Measurements from ENCODE around the gene HS6ST3. TPM values are rescaled to one million over a fixed set of nuclear protein-coding genes. Genes with fewer than 3 reads are reported as not detected.

HS6ST3 gene
- total RNA-seq, 1 experiment from 2014 or later = 1.2 TPM

- POLR2A ChIA-PET = no interaction called here
- Mint-ChIP-seq H3K4me1 (no peaks in the 10 kb centered on the region), H3K9me3 (no peaks in the 10 kb centered on the region), H3K36me3 (peaks cover under 1% of the 10 kb centered on the region; the same call in 1 of the 2 replicates), H3K4me3 (no peak overlapping the region), H3K27me3 (ENCODE audit: low read depth) (no peaks in the 10 kb centered on the region), H3K27ac (no peak overlapping the region)
- TF ChIP-seq SMAD3 (CRISPR knock-in tag; IDR thresholded peaks at IDR 0.05; ENCODE audit: borderline replicate concordance) (no peak), FOXP4 (CRISPR knock-in tag; IDR thresholded peaks at IDR 0.05) (no peak)
- no peak for ATAC-seq
- DNase-seq (ENCODE audit: low spot score) = no peak
- CTCF ChIA-PET = no interaction called here
Observed at GRCh38 chr13:96191367-96191766, 101.5 kb downstream of the HS6ST3 start.

GRCh38 chr13:96193728-96194310, 103.9 kb downstream of the HS6ST3 start:
- H3K4me3 Mint-ChIP-seq = no peak overlapping the region
- ATAC-seq (no peak), DNase-seq (ENCODE audit: low spot score) (no peak)
- TF ChIP-seq NFE2L1 (CRISPR knock-in tag; IDR thresholded peaks at IDR 0.05) = no peak
- H3K27ac Mint-ChIP-seq = no peak overlapping the region
- H3K9me3 Mint-ChIP-seq = peaks cover 18% of the 10 kb centered on the region
- CTCF ChIA-PET = no interaction called here
- POLR2A ChIA-PET = no interaction called here
- H3K36me3 Mint-ChIP-seq = peaks cover 20% of the 10 kb centered on the region
- no peaks in the 10 kb centered on the region for H3K27me3 Mint-ChIP-seq (ENCODE audit: low read depth)
- no peaks in the 10 kb centered on the region for H3K4me1 Mint-ChIP-seq

GRCh38 chr13:96198038-96198437, 108.1 kb downstream of the HS6ST3 start:
- CTCF ChIA-PET = no interaction called here
- H3K27me3 Mint-ChIP-seq (ENCODE audit: low read depth) = no peaks in the 10 kb centered on the region

GRCh38 chr13:96199315-96199714, 109.4 kb downstream of the HS6ST3 start:
- Mint-ChIP-seq H3K27ac (no peak overlapping the region), H3K4me1 (no peaks in the 10 kb centered on the region), H3K9me3 (peaks cover 26% of the 10 kb centered on the region), H3K4me3 (no peak overlapping the region), H3K36me3 (peaks cover 21% of the 10 kb centered on the region), H3K27me3 (ENCODE audit: low read depth) (no peaks in the 10 kb centered on the region)
- ATAC-seq (no peak), DNase-seq (ENCODE audit: low spot score) (no peak)
- CTCF ChIA-PET = no interaction called here
- POLR2A ChIA-PET = no interaction called here
- no peak for TF ChIP-seq AFF4 (CRISPR knock-in tag; IDR thresholded peaks at IDR 0.05; ENCODE audit: borderline replicate concordance)
- no peak for TF ChIP-seq ZNF532 (CRISPR knock-in tag; IDR thresholded peaks at IDR 0.05; ENCODE audit: borderline replicate concordance)
- no peak for TF ChIP-seq ARID4B (CRISPR knock-in tag; IDR thresholded peaks at IDR 0.05; ENCODE audit: borderline replicate concordance)
- TF ChIP-seq SOX15 (CRISPR knock-in tag; IDR thresholded peaks at IDR 0.05) = no peak
- TF ChIP-seq CBFB (CRISPR knock-in tag; IDR thresholded peaks at IDR 0.05; ENCODE audit: low read depth) = no peak
- TF ChIP-seq ATF1 (CRISPR knock-in tag; IDR thresholded peaks at IDR 0.05) = no peak
- TF ChIP-seq SMAD3 (CRISPR knock-in tag; IDR thresholded peaks at IDR 0.05; ENCODE audit: borderline replicate concordance) = no peak

More at GRCh38 chr13:96198038-96198437, 108.1 kb downstream of the HS6ST3 start:
- H3K36me3 Mint-ChIP-seq = peaks cover 21% of the 10 kb centered on the region
- H3K4me1 Mint-ChIP-seq = no peaks in the 10 kb centered on the region
- H3K27ac Mint-ChIP-seq = no peak overlapping the region
- POLR2A ChIA-PET = no interaction called here
- ATAC-seq (no peak), DNase-seq (ENCODE audit: low spot score) (no peak)
- H3K9me3 Mint-ChIP-seq = peaks cover 26% of the 10 kb centered on the region
- TF ChIP-seq ETV6 (CRISPR knock-in tag; IDR thresholded peaks at IDR 0.05) (no peak), MAX (CRISPR knock-in tag; IDR thresholded peaks at IDR 0.05) (no peak), SMAD3 (CRISPR knock-in tag; IDR thresholded peaks at IDR 0.05; ENCODE audit: borderline replicate concordance) (no peak), KAT7 (CRISPR knock-in tag; IDR thresholded peaks at IDR 0.05; ENCODE audit: borderline replicate concordance) (no peak)
- H3K4me3 Mint-ChIP-seq = no peak overlapping the region

Data from WTC11 (cell line).